ENCODE data around the gene VAMP5.
"Not testable (repeated sequence)": the region's sequence is repeated elsewhere in the genome, so short reads cannot be mapped to it uniquely, and the experiment has no call there.

The VAMP5 gene

GRCh38 chr2:85584354-85584856 lies at the start of gene VAMP5:
Gene VAMP5 (plus strand): TSS chr2:85584431. CDS start chr2:85584491, 60 bp downstream.
- DNase-seq, result no peak

DNA sequence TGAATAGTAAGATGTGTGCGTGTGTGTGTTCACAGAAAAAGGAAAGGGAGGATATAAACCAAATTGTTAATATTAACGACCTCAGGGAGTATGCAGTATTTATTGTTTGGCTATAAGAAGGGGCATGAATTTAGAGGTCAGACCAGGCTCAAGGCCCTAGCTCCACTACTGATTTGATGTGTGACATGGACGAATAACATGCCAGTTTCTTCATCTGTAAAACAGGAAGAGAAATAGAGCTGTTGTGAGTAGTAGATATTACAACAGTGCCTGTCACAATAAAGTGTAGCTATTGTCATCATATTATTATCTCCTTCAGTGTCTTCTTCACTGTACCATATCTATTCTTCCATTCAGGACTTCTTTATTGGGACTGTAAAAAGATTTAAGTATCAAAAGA lies 49.4 kb upstream of the VAMP5 start:
- DNase-seq, result no peak

GRCh38 chr2:85536479-85536878 lies 47.8 kb upstream of the VAMP5 start:
- DNase-seq, result no peak

GRCh38 chr2:85537600-85538506 lies 46.4 kb upstream of the VAMP5 start:
- DNase-seq, result peak; percentile 37

GRCh38 chr2:85538507-85539360 lies 45.5 kb upstream of the VAMP5 start, which contains the start of gene MAT2A:
Gene MAT2A (plus strand): TSS chr2:85539168. CDS start chr2:85539288, 120 bp downstream.
- DNase-seq, result peak; percentile 93

DNA sequence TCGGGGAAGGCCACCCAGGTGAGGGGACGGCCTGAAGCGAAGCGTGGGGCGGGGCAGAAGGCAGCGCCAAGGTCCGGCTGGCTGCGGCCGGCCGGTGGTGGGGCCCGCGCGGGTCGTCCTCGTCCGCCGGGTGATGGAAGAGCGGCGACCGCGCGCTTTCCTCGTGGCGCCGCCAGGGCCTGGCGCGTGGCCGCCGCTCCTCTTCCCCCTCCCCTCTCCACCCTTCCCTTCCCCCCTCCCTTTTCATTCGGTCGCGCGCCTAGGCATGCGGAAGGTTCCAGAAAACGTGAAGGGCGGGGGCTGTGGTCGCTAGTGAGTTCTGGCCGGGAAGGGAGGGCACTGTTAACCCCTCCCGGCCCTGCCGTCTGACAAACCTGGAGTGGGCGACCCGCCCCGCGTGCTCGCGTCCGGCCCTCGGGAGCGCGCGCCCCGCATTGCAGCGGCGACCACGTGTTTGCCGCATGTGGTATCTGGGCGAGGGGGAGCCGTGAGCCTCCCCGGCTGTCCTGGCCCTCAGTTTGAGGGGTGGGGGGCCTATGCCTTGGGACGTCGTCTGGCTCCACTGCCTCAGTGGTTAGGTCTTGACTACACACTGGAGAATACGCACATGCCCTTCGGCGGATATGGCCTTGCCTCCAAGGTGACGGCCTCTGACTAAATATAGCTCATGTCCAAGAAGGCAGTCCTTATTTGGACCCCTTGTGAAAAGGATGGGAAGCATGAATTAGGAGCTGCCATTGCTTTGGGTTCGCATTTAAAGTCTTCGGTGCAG lies 44.7 kb upstream of the VAMP5 start:
- DNase-seq, result no peak

DNA sequence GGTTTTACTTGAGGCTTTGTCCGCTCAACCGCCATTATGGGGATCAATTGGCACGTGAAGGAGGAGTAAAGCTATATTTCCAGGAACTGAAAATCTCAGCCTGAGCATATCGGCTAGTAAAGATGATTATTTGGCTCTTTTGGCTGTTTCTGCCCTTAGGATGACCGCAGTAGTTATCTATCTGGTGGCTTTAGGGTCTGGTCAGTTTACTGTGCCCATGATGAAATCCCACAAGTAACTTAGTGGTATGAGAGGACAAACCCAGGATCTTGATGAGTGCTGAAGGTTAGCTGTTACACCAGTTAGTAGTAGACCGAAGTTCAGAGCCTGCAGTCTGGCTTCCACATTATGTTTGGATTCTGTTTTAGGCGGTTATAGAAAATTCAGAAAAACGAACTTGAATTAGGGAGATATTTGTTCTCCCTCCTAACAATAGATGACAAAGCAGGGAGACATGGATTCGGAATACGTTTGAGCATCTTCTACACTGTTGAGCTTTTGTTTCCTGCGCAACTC lies 44.0 kb upstream of the VAMP5 start:
- DNase-seq, result no peak

- DNase-seq, result no peak
These were observed 43.0 kb upstream of the VAMP5 start for GRCh38 chr2:85541262-85541661.

DNA sequence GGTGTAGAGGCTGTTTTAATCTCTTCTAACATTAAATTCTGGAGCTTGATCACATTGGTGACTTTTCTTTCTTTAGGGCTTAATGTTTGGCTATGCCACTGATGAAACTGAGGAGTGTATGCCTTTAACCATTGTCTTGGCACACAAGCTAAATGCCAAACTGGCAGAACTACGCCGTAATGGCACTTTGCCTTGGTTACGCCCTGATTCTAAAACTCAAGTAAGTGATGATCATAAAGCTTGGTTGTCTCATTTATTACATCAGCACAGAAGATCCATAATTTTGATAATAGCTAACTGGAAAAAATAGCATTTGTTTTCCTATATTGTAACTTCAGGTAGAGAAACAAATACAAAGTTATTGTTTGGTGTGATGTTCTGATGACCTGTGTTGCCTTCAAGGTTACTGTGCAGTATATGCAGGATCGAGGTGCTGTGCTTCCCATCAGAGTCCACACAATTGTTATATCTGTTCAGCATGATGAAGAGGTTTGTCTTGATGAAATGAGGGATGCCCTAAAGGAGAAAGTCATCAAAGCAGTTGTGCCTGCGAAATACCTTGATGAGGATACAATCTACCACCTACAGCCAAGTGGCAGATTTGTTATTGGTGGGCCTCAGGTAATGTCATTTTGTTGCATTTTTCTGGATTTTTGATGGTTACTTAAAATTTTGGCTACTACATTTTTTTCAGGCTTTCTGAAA lies 42.3 kb upstream of the VAMP5 start:
- no peak for DNase-seq

DNA sequence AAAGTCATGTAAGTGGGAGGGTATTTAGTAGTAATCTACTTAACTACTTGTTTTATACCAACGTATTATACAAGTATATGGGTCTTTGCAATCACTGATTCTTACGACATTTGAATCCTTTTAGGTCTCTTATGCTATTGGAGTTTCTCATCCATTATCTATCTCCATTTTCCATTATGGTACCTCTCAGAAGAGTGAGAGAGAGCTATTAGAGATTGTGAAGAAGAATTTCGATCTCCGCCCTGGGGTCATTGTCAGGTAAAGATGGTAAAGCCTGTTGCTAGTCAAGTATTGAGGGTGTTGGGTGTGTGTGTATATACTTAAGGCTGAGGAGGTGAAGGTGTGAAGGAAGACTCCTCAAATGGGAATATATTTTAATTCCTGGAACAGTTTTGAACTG lies 41.5 kb upstream of the VAMP5 start:
- DNase-seq, result no peak

DNA sequence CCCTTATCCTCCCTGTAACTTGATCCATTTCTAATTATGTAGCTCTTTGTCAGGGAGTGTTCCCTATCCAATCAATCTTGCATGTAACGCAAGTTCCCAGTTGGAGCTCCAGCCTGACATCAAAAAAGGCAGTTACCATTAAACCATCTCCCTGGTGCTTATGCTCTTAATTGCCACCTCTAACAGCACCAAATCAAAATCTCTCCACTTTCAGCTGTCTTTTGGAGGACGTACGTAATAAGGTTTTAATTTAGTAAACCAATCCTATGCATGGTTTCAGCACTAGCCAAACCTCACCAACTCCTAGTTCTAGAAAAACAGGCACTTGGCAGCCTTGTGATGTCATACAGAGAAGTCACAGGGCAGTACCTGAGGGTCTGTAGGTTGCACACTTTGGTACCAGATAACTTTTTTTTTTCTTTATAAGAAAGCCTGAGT lies 40.0 kb upstream of the VAMP5 start:
- not testable (repeated sequence) for DNase-seq

- DNase-seq, result not testable (repeated sequence)
These were observed 39.1 kb upstream of the VAMP5 start for GRCh38 chr2:85544915-85545779.

DNA sequence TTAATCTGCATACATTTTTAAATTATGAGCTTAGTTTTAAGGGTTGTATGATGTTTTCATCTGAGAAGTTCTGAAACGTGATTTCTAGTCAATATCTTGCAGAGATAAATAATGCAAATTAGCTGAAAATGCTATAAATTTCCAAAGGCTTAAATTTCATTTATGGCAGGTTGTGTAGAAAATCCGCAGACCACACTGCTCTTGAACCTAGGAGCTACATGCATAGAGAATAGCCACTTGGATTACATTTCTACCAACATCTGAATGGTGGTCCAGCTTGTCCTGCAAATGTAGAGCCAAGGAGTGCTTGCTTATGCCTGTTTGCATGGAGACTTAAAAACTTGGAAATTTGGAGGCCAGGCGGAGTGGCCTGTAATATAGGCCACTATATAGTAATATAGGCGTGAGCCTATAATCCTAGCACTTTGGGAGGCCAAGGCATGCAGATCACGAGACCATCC lies 38.4 kb upstream of the VAMP5 start:
- DNase-seq, result no peak

DNA sequence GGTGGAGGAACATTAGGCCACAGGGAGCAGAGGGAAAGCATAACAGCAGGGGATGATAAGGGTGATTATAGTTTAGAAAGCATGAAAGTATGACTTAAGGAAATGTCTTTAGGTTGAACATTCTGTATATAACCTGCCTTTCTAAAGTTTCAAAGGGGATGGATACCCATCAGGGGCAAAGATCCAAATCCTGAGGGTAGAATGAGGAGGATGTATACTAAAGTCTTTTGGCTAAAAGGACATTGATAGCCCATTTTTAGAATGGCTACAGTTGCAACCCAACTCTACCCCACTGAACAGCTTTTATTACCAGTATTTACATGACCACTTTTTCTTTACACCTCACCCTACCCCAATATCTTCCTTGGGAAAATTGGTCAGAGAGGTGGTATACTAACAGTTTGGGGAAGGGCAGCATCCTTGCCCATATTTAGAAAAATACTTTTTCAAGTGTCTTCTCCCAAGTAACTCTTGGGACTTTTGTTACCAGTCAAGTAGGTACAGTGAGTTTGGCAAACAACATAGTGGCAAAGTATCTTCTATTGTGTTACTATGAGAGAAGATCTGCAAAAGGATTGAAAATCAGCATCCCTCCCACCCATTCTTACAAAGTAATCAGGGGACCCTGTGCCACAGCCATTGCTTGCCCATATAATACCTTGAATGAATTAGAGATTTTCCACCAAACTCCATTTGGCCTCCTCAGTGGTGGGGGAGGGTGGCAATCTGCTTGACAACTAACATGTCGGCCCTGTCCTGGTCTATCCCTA lies 37.0 kb upstream of the VAMP5 start:
- DNase-seq, result no peak

GRCh38 chr2:85547859-85548607 lies 36.2 kb upstream of the VAMP5 start:
- no peak for DNase-seq

- DNase-seq, result no peak
These were observed 35.7 kb upstream of the VAMP5 start for GRCh38 chr2:85548608-85548900.

DNA sequence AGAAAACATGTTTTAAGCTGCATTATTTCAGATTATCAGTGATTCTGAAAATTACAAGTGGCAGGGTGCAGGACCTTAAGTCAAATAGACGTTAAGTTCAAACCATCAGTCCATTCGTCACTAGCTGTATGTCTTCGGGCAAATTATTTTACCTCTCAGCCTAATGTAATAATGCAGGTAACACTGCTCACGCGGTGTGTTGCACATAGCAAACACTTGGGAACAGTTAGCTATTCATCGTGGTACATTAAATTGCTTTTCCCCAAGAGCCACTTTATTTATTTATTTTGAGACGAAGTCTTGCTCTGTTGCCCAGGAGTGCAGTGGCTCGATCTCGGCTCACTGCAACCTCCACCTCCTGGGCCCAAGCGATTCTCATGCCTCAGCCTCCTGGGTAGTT lies 35.1 kb upstream of the VAMP5 start:
- DNase-seq, result no peak

GRCh38 chr2:85549826-85550225 lies 34.4 kb upstream of the VAMP5 start:
- DNase-seq, result no peak

DNA sequence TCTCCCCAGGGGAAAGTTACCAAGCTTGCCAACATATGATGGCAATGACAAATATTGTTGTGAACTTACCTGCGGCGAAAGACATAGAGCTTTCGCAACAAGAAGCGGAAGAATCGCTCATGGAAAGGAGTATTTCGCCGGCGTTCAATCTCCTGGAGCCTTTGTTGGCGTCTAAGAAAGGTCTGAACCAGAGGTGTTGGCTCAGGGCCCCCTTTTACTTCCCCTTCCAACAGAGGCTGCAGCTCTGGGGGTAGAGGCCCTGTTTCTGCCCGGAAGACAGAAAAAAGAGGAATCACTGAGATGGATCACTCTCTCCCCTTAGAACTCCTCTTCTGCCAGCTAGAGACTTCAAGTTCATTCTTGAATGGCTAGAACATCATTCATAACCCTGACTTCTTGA lies 33.7 kb upstream of the VAMP5 start:
- no peak for DNase-seq

Measured in KG1 (cell line).